Trophoblast cell (in vitro differentiated cells and primary cell): ENCODE measurements around the gene GABRG2.

Experiments used
- DNase-seq, 2 donors: peaks; one replicate each; pipeline ENCODE4 v3.0.0-alpha.2; 2016
- H2AFZ ChIP-seq: 2 replicates; pipeline ENCODE4 v1.6.1; 2013; ENCODE audit warnings: low read length, moderate library complexity, mild to moderate bottlenecking; ENCODE audit not compliant: insufficient read depth, poor library complexity
- H2AK5ac ChIP-seq: 2 replicates; pipeline ENCODE4 v1.6.1; 2013; ENCODE audit warnings: mild to moderate bottlenecking, low read length
- H2BK120ac ChIP-seq: 2 replicates; pipeline ENCODE4 v1.6.1; 2013; ENCODE audit warnings: low read length, mild to moderate bottlenecking, moderate library complexity; ENCODE audit not compliant: insufficient read depth, poor library complexity
- H2BK12ac ChIP-seq: 2 replicates; pipeline ENCODE4 v1.6.1; 2013; ENCODE audit warnings: mild to moderate bottlenecking, low read length, moderate library complexity
- H2BK5ac ChIP-seq: 2 replicates; pipeline ENCODE4 v1.6.1; 2013; ENCODE audit warnings: low read length, low read depth, moderate library complexity, mild to moderate bottlenecking; ENCODE audit not compliant: poor library complexity
- H3K14ac ChIP-seq: 2 replicates; pipeline ENCODE4 v1.6.1; 2013; ENCODE audit warnings: mild to moderate bottlenecking, low read length
- H3K18ac ChIP-seq: 2 replicates; pipeline ENCODE4 v1.6.1; 2013; ENCODE audit warnings: mild to moderate bottlenecking, low read length
- H3K23ac ChIP-seq: 2 replicates; pipeline ENCODE4 v1.6.1; 2013; ENCODE audit warnings: low read length
- H3K27ac ChIP-seq: 2 replicates; pipeline ENCODE4 v1.5.1; 2013; ENCODE audit warnings: low read depth, mild to moderate bottlenecking, inconsistent platforms, low read length, moderate library complexity
- H3K27me3 ChIP-seq: 2 replicates; pipeline ENCODE4 v1.6.1; 2013; ENCODE audit warnings: inconsistent platforms, mild to moderate bottlenecking, low read length, moderate library complexity; ENCODE audit not compliant: insufficient read depth
- H3K36me3 ChIP-seq, 2 experiments: 1 replicate in 1 of 2; 2 replicates in 1 of 2; pipeline ENCODE4 v1.6.1; 2013; ENCODE audit warnings: low read length in 2 of 2, mild to moderate bottlenecking in 2 of 2, moderate library complexity in 1 of 2; ENCODE audit not compliant: insufficient read depth in 2 of 2, control insufficient read depth in 1 of 2
- H3K4ac ChIP-seq: 2 replicates; pipeline ENCODE4 v1.6.1; 2013; ENCODE audit warnings: low read depth, mild to moderate bottlenecking, low read length, moderate library complexity
- H3K4me1 ChIP-seq, 2 experiments: 1 replicate in 1 of 2; 2 replicates in 1 of 2; pipeline ENCODE4 v1.6.1; 2013; ENCODE audit warnings: low read length in 2 of 2, mild to moderate bottlenecking in 2 of 2, moderate library complexity in 1 of 2; ENCODE audit not compliant: insufficient read depth in 2 of 2, control insufficient read depth in 1 of 2
- H3K4me2 ChIP-seq: 2 replicates; pipeline ENCODE4 v1.6.1; 2013; ENCODE audit warnings: inconsistent platforms, mild to moderate bottlenecking, low read length, moderate library complexity
- H3K4me3 ChIP-seq: 2 replicates; pipeline ENCODE4 v1.5.1; 2013; ENCODE audit warnings: mild to moderate bottlenecking, low read depth, low read length, inconsistent platforms
- H3K79me1 ChIP-seq: one replicate; pipeline ENCODE4 v1.6.1; 2013; ENCODE audit warnings: low read length
- H3K79me2 ChIP-seq: 2 replicates; pipeline ENCODE4 v1.6.1; 2013; ENCODE audit warnings: low read length, mild to moderate bottlenecking; ENCODE audit not compliant: control insufficient read depth, insufficient read depth, poor library complexity
- H3K9ac ChIP-seq: 2 replicates; pipeline ENCODE4 v1.6.1; 2013; ENCODE audit warnings: mild to moderate bottlenecking, low read length
- H3K9me3 ChIP-seq: 2 replicates; pipeline ENCODE4 v1.6.1; 2013; ENCODE audit warnings: low read depth, mild to moderate bottlenecking, control low read depth, inconsistent platforms, low read length; ENCODE audit not compliant: insufficient read depth
- H4K12ac ChIP-seq: 2 replicates; pipeline ENCODE4 v1.6.1; 2013; ENCODE audit warnings: low read depth, mild to moderate bottlenecking, low read length, moderate library complexity
- H4K8ac ChIP-seq: 2 replicates; pipeline ENCODE4 v1.6.1; 2013; ENCODE audit warnings: low read depth, mild to moderate bottlenecking, low read length, moderate library complexity
- H4K91ac ChIP-seq: one replicate; pipeline ENCODE4 v1.6.1; 2013; ENCODE audit warnings: low read depth, mild to moderate bottlenecking, low read length, moderate library complexity
- WGBS: extraction: QIAGEN DNeasy Blood & Tissue Kit; methylation state at CpG from one replicate; pipeline ENCODE4 v1.1.7; 2013; ENCODE audit warnings: missing lambda C conversion rate; ENCODE audit not compliant: insufficient read length, insufficient coverage; ENCODE audit errors: extremely low coverage; 5-methylcytosine and 5-hydroxymethylcytosine counted together

The GABRG2 gene

DNA sequence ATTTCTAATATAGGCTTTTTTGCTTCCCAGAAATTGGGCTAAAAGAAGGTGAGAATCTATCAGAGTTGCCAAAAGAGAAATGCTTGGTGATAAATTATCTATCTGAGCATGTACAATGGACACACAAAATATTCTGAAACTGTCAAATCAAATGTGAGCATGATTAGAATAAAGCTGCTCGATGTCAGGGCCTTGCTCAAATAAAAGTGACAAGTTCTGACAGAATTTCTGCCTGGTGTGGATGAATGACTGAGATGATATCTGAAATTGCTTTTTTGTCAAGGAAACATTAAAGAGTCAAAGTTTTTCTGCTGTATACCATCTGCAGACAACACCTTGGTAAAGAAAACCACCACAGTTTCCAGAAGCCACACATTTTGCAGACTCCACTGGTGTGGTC, 128.8 kb downstream of the GABRG2 start:
- Histone ChIP-seq H3K4me1 (no peaks in the 10 kb centered on the region), H3K23ac (no peak overlapping the region), H3K14ac (no peak overlapping the region), H2BK5ac (no peak overlapping the region), H4K12ac (no peak overlapping the region), H2BK120ac (no peak overlapping the region), H3K27me3 (no peaks in the 10 kb centered on the region), H3K4me3 (no peak overlapping the region), H2BK12ac (no peak overlapping the region), H3K36me3 (no peaks in the 10 kb centered on the region), H3K9ac (no peak overlapping the region), H2AFZ (no peak overlapping the region), H3K79me1 (no peaks in the 10 kb centered on the region), H3K4me2 (no peak overlapping the region), H4K8ac (no peak overlapping the region), H3K79me2 (no peaks in the 10 kb centered on the region), H3K18ac (no peak overlapping the region), H4K91ac (no peak overlapping the region), H2AK5ac (no peak overlapping the region), H3K4ac (no peak overlapping the region), H3K27ac (no peak overlapping the region), H3K9me3 (no peaks in the 10 kb centered on the region)
- WGBS, result no CpG with 5 or more reads among the region's 1 CpG
- no peak for DNase-seq

DNA sequence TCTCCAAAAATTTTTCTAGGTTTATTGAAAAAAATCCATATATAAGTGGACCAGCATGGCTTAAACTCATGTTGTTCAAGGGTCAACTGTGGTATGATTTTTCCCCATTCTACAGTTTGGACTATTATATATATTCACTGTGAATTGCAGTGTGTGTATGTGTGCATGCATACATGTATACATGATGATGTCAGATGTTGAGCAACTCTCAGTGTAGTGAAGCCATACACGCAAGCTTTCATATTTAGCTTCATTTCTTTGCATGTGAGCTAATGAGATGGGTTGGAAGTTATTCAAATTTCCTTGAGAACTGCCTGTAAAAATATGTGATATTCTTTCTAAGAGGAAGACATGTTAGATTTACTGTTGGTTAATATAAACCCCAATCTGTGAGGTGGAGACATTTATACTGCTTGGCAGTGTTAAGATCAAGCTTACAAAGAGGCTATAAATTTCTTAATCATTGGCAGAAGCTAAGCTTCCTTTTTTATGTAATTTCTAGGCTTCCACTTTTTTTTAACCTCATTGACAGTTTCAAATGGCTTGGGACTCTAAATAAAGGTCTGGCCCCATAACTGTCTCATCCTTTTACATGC, 134.8 kb downstream of the GABRG2 start:
- H2BK12ac ChIP-seq, result no peak overlapping the region
- no peak overlapping the region for H4K12ac ChIP-seq
- no peak overlapping the region for H3K4me3 ChIP-seq
- no peak overlapping the region for H2BK120ac ChIP-seq
- H3K9me3 ChIP-seq, result no peaks in the 10 kb centered on the region
- no peaks in the 10 kb centered on the region for H3K27me3 ChIP-seq
- no peak overlapping the region for H2AFZ ChIP-seq
- H3K14ac ChIP-seq, result no peak overlapping the region
- no CpG with 5 or more reads among the region's 1 CpG for WGBS
- no peaks in the 10 kb centered on the region for H3K79me1 ChIP-seq
- no peaks in the 10 kb centered on the region for H3K79me2 ChIP-seq
- no peak overlapping the region for H2AK5ac ChIP-seq
- no peaks in the 10 kb centered on the region for H3K36me3 ChIP-seq
- no peak for DNase-seq
- no peak overlapping the region for H3K18ac ChIP-seq
- no peak overlapping the region for H3K9ac ChIP-seq
- H3K4ac ChIP-seq, result no peak overlapping the region
- no peak overlapping the region for H2BK5ac ChIP-seq
- H4K91ac ChIP-seq, result no peak overlapping the region
- H3K4me2 ChIP-seq, result no peak overlapping the region
- no peak overlapping the region for H3K27ac ChIP-seq
- H3K23ac ChIP-seq, result no peak overlapping the region
- H4K8ac ChIP-seq, result no peak overlapping the region
- H3K4me1 ChIP-seq, result no peaks in the 10 kb centered on the region
